GM18499 (cell line): ENCODE results near the gene APPBP2.
"Not testable (repeated sequence)": the region's sequence is repeated elsewhere in the genome, so short reads cannot be mapped to it uniquely, and the experiment has no call there.

Source experiments
- ATAC-seq: cut with Tn5 transposase; IDR thresholded peaks from one replicate; pipeline ENCODE4 v1.9.1; 2021; ENCODE audit warnings: moderate number of reproducible peaks; ENCODE audit not compliant: insufficient read depth, unreplicated experiment

The APPBP2 gene

DNA sequence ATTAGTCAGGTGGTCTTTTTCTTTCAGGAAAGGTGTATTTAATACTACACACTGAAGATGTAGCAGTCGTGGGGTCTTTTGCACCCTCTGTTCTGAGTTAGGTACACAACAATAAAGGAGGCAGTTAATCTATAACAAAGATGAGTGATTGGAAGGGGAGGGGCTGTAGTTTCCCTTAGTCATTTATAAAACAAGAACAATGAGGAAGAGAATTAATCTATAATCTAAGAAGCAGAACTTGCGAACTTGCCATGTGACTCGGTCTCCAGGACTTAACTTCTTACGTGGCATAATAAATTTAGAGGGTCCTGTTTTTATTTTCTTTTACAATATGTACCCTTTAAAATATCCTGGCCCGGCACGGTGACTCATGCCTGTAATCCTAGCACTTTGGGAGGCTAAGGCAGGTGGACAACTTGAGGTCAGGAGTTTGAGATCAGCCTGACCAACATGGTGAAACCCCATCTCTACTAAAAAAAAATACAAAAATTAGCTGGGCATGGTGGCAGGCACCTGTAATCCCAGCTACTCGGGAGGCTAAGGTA, 8.6 kb upstream of the APPBP2 start:
- ATAC-seq: no peak

DNA sequence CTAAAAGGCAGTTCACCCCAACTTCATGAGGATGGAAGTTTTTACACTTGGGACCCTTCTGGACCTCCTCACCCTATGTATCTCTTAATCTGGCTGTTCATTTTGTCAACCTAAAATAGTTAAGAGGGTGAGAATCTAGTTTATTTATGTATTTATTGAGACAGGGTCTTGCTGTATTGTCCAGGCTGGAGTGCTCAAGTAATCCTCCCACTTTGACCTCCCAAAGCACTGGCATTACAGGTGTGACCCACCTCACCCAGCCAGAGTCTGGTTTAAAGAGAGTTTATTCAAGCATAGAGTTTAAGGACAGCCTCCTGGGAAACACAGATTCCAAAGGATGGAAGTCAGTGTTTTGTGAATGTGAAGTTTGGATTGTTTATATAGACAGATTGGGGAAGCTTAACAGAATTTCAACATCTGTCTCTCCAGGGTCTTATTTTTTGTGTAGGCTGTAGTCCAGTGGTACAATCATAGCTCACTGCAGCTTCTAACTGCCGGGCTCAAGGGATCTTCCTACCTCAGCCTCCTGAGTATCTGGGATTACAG, 8.0 kb upstream of the APPBP2 start:
- ATAC-seq: no peak

DNA sequence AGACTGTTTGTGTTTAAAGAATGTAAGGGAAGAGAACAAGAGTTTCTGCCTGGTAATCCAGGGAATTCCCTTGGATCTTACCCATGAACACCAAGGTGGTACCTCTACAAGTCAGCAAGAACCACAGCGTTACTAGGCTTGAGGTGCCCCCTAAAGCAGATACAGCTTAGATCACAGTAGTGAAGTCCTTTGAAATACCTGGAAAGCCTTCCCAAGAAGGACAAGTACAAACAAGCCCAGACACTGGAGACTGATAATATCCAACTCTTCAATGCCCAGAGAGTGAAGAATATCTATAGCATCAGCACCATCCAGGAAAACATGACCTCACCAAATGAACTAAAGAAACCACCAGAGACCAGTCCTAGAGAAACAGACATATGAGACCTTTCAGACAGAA, 3.8 kb upstream of the APPBP2 start:
- no peak for ATAC-seq

DNA sequence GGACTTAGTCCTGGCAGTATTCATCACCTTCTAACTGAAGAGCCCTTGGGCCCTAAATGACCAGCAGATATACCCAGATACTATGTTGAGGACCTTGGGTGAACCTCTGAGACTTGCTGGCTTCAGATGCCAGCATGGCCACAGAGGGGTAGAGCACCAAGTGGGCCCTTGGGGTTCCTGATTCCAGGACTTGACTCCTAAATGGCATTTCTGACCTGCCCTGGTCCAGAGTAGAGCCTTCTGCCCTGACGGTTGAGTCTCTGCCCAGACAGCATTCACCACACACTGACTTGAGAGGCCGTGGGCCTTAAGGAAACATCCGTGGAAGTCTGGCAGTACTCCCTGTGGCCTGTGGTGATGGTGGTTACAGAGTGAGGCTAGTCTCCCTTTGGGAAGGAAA, 2.8 kb upstream of the APPBP2 start:
- no peak for ATAC-seq

DNA sequence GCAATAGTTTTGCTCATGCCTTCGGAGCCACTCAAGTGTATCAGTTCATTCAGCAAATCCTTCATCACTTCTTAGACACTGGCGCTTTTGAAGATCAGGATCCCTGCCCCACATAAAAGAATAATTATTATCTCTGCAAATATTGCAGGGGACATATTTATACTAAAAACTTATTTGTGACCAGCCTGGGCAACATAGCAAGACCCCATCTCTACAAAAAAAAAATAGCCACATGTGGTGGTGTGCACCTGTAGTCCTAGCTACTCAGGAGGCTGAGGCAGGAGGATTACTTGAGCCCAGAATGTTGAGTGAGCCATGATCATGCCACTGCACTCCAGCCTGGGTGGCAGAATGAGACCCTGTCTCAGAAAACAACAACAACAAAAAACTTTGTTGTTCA, 1.7 kb upstream of the APPBP2 start:
- no peak for ATAC-seq

DNA sequence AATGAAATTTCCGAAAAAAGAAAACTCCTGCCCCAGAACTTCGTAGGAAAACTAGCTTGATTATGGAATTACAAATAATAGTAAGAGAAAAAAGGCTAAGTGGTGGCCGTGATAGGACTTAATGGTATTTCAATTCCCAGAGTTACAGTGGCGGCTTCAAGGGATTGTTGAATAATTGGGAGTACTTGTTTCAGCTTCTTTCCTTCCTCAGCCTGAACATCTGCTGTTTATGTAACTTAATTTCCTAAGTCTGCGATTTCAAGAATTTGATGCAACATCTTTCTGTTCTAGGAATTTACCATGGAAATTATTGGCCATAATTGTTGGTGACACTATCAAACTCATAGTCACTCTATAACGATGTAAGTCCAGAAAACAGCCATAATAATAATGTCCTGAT, 684 bp upstream of the APPBP2 start:
- no peak for ATAC-seq

DNA sequence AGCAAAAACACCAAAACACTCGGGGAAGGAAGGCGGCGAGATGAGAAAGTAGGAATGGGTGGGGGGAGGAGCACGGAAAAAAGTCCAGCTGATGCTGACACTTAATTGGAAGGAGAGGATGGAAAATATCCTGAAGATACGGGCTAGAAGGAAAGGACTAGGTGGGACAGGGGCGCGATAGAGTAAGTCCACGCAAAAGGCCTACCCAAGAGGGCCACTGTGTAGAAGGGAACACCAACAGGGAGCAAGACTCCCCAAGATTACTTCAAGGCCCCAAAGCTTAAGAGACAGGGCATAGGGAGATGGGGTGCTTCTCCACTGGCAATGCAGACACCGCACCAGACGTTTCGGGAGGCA, 736 bp downstream of the APPBP2 start:
- no peak for ATAC-seq

DNA sequence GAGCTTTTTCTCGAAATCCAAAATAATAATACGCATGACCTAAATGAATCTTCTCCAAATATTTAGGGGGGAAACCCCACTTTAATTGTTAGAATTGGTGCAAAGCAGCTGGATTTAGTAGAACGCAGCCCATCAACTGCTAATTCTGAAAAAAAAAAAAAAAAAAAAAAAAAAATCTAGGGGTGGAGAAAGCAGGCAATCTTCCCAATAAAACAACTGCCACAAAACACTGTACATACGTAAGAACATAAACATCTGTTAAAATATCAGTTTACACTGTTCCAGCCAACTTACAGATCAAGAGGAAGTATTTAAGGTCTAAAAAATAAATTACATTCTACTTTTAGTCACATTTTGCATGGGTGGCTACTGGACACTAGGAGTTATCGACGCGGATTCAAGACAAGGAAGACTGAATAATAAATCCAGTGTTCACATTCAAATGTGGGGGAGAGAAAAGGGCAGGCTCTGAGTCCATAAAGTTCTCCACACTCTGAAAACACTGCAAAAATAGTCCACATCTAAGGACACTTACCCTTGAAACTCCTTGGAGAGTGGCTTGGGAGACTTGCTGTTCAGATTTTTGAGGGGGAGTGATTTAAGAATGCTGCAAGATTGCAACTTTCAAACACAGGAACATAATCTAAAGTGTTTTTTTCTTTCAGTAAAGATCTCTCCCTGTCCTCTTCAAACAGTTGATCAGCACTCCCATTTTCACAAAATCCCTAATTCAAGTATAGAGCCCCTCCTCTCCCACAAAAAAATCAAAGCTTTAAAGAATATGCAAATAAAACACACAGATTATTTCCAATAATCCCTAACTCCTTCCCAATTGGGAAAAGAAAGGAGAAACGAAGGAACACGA, 1.3 kb downstream of the APPBP2 start:
- ATAC-seq: no peak

DNA sequence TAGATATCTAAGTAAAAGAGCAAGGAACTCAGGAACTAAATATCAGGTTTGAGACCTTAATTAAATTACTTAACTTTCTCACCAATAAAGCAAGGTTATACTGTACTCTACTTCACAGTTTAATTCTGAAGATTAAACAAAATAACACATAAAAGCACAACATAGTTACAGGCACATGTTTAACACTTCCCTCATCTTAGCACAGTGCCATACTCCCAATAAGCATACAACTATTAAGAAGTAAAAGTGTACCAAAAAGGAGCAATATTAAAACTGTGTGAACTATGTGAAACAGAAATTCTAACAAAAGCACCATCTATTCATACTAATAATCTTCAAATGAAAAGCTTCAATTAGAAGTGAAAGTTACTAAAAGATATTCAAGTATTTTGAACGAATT, 2.2 kb downstream of the APPBP2 start:
- ATAC-seq: no peak

DNA sequence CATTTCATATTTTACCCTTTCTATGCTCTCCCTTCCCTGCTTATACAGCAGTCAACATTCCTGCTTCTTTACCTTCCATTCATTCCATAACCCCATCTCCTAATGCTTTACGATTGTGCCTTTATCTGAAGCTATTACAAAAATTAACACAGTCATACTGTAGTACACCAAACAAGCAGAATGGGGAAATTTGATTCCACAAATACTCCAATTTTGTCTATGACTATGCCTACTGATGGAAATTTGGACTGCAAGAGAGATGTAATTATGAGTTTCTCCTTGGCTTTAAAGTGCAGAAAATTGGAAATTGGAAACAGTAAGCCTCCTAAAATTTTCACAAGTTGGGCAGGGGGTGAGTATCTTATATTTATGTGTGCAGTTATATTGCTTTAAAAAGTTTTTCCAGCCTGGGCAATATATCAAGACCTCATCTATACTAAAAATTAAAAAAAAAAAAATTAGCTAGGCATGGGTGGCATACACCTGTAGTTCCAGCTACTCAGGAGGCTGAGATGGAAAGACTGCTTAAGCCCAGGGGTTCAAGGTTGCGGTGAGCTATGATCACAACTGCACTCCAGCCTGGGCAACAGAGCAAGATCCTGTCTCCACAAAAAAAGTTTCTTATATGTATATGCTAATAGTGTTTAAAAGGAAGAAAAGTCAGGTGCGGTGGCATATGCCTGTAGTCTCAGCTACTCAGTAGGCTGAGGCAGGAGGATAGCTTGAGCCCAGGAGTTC, 3.0 kb downstream of the APPBP2 start:
- no peak for ATAC-seq

DNA sequence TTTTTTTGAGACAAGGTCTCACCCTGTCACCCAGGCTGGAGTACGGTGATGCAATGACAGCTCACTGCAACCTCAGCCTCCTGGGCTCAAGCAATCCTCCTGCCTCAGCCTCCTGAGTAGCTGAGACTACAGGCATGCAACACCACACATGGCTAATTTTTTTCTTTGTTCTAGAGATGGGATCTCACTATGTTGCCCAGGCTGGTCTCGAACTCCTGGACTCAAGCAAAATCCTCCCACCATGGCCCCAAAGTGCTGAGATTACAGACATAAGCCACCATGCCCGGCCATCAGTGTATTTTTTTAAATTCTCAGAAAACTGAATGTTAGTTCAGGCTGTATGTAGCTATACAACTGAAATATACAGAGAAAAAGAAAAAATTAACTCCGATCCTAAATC, 6.2 kb downstream of the APPBP2 start:
- ATAC-seq: no peak

DNA sequence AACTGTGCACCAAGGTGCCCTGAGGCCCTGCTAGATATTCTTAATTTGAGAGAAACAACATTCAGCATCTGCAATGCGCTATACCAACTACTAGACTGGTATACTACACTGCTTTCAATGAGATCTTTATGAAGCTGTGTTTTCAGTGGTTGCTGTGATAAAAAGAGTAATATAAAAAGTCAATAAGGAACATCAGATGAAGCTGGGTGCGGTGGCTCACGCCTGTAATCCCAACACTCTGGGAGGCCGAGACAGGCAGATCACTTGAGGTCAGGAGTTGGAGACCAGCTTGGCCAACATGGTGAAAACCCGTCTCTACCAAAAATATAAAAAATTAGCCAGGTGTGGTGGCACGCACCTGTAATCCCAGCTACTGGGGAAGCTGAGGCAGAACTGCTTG, 10.4 kb downstream of the APPBP2 start:
- not testable (repeated sequence) for ATAC-seq

DNA sequence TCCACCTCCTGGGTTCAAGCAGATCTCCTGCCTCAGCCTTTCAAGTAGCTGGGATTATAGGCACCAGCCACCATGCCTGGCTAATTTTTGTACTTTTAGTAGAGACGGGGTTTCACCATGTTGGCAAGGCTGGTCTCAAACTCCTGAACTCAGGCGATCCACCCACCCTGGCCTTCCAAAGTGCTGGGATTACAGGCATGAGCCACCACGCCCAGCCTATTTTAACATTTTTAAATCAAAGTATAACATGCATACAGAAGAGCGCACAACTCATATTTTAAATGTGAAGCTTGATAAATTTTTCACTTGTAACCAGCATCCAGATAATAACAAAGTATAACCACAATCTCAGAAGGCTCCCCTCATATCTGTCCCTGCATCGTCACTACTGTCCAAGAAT, 10.8 kb downstream of the APPBP2 start:
- ATAC-seq: not testable (repeated sequence)

DNA sequence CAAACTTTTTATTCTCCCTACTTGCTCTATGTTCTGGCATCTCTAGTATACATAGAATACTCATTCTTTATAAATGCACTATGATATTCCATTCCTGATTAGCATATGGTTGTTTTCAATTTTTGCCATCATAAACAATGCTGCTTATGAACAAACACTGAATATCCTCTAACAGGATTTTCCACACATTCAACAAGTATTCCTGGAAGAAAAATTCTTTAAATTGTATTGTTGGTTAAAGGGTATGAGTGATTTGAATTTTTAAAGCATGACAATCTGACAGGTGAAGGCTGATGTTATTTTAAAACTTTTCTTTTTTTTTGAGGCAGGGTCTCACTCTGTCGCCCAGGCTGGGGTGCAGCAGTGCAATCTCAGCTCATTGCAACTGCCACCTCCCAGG, 11.5 kb downstream of the APPBP2 start:
- ATAC-seq: no peak

DNA sequence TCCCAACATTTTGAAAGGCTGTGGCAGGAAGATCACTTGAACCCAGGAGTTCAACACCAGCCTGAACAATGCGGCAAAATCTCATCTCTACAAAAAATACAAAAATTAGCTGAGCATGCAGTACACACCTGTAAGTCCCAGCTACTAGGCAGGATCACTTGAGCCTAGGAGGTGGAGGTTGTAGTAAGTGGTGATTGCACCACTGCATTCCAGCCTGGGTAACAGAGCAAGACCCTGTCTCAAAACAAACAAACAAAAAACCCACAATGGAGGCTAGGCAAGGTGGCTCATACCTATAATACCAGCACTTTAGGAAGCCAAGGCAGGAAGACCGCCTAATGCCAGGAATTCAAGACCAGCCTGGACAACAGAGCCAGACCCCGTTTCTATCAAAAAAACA, 12.0 kb downstream of the APPBP2 start:
- ATAC-seq: no peak

DNA sequence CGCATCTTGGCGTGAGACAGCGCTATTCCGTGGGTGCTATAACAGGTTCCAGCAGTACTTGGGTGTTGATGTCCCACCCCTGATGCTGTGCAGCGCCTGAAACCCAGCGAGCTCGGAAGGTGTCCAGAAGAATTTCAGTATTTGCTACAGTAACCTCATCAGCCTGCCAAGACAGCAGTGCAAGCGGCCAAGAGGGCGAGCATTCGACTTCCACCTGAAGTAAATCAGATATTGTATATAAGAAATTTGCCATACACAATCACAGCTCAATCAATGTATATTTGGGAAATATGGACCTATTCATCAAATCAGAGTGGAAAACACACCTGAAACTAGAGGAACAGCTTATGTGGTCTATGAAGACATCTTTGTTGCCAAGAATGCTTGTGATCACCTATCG, 13.0 kb downstream of the APPBP2 start:
- no peak for ATAC-seq

DNA sequence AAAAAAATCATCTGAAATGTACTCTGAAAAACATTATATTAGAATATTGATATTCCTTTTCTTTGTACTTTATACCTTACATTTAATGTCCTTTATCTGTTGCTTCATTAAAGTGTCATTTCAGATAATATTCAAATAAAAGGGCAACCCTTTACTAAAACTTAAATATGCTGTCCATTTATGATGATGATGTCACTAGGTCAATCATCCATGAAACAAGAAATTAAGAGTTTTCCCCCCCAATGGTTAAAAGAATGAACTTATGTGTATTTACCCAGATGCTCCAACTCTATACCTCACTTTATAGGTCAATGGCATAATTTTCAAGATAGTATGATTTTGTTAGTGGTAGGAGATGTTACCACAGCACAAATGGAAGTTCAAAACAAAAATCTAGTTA, 15.3 kb downstream of the APPBP2 start:
- no peak for ATAC-seq

DNA sequence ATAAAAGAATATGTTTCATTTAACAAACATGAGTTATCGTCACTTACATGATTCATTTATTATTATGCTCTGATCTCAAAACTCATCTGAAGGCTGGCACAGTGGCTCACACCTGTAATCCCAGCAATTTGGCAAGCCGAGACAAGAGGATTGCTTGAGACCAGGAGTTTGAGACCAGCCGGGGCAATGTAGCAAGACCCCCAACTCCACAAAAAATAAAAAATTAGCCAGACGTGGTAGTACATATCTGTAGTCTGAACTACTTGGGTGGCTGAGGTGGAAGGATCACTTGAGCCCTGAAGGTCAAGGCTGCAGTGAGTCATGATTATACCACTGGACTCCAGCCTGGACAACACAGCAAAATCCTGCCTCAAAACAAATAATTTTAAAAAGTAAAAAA, 16.0 kb downstream of the APPBP2 start:
- ATAC-seq: no peak

DNA sequence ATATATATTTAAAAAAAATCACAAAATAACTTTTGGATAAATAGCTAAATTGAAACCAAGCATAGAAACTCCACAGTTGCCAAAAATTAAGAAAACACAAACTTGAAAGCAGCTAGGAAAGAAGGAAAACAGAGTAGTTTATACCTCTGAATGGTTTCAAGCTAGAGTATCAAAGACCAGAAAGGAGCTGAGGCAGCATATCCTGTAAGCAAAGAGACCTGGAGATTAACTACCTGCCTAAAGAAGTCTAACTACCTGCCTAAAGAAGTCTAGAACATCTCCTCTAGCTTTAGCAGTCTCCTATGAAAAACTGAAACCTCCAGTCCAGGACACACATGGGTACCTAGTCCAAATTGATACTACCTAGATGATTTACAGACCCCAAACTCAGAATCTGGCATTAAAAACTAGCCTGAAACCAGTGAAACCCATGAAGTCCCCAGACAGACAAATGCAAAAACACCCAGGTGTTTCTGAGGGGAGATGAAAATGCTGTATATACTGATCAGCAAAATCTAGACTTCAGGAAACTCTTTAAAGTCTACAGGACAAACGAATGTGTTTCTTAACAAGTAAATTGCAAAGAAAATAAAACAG, 17.6 kb downstream of the APPBP2 start:
- no peak for ATAC-seq

DNA sequence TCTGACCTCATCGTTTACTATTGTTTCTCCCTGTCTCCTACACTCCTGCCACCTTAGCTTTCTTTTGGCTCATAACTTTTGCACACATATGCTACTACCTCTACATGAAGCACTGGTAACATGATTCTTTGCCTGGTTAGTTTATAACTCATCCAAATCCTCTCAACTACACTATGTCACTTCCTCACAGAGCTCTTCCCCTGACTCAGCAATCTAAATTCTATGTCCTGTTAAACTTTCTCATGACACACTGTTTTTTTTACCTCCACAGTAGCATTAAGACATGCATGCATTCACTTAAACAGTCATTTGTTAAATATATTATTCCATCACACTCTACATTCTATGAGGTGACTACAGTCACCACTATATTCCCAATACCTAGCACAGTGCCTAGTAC, 19.7 kb downstream of the APPBP2 start:
- ATAC-seq: no peak

DNA sequence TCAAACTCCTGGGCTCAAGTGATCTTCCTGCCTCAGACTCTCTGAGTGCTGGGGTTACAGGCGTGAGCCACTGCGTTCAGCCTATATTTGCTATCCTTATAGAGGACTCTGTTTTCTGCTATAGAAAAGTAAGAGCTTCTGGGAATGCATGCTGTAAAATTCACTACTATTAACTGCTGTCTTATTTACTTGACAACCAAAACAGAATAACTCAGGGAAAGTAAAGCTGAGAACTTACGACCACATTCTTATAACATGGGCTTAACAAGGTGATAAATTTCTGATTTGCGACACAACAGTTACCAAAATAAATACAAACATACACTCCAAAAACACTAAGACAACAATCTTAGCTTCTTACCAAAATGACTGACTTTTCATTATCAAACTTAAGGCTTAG, 23.9 kb downstream of the APPBP2 start:
- no peak for ATAC-seq
